ENCODE results near the gene DENND1B.

- no peak for TF ChIP-seq CTCF (conservative IDR thresholded peaks at IDR 0.05)
- no peak for TF ChIP-seq EZH2 (IDR thresholded peaks at IDR 0.05; ENCODE audit: low read depth)
These were observed 104.1 kb downstream of the DENND1B start for GRCh38 chr1:197671140-197671539.
